ENCODE results near the gene NSUN4.

NSUN4 gene

DNA sequence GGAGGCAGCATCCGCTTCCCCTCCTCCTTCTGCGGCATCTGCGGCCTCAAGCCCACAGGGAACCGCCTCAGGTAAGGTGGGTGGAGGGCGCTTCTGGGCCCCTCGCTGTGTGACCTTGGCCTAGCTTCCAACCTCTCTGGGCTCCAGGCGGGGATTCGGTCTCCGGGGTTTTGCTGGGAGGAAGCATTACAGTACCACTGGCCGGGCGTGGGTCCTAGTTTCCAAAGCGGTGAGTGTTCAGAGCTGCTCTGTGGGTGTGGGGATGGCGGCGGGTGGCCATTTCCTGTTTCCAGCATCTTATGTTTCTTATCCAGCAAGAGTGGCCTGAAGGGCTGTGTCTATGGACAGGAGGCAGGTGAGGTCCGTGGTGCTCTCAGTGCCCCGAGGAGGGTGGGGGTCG lies 65.1 kb downstream of the NSUN4 start:
- DNase-seq (ENCODE audit: low read depth in 2 of 2): no peak

DNA sequence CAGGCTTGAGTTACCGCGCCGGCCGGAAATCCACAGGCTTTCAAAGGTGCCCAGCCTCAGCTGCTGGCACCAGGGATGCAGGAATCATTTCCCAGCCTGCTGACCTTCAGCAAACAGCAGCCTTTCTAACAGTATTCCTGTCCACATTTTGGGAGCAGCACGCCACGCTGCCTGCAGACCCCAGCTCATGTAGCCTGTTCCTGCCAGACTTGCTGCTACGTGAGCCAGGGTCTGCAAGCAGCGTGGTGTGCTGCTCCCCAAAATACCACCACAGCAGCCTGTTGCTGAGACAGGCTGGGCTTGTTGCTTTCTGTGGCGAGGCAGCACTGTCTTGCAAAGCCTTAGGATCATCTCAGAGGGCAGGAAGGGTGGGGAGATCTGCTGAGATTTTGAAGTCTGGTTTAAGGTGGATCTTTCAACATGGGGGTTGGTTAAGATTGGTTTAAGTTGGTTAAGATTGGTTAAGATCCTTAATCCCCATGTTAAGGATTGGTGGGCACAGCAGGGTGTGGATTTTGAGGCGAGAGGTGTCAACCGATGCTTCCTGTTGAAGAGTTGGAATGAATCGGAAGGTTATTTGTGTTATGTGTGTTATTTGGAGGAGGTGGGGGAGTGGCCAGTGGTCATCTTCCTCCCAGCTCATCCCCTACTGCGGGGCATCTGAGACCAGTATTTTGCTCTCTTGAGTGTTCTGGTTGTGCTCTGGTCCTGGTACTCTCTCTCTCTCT lies 66.4 kb downstream of the NSUN4 start:
- DNase-seq (ENCODE audit: low read depth in 2 of 2): no peak

DNA sequence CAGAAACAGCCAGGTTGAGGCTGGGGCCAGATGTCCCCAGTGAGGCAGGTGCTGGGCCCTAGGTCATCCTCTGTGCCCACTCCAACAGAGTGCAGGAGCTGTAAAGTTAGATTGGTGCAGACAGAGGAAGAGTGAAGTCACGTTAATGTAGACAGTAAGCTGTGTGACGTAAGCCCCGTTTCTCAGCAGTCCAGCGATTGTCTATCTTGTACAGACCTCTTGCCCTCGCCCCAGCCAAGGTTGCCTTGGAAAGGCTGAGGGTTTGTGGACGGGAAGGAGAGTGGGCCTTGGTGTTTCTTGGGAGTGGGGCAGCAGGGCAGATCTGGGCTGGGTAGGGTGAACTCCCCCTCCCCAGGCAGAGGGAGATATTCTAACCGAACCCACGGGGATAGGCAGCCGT lies 67.0 kb downstream of the NSUN4 start:
- DNase-seq (ENCODE audit: low read depth in 2 of 2): no peak

DNA sequence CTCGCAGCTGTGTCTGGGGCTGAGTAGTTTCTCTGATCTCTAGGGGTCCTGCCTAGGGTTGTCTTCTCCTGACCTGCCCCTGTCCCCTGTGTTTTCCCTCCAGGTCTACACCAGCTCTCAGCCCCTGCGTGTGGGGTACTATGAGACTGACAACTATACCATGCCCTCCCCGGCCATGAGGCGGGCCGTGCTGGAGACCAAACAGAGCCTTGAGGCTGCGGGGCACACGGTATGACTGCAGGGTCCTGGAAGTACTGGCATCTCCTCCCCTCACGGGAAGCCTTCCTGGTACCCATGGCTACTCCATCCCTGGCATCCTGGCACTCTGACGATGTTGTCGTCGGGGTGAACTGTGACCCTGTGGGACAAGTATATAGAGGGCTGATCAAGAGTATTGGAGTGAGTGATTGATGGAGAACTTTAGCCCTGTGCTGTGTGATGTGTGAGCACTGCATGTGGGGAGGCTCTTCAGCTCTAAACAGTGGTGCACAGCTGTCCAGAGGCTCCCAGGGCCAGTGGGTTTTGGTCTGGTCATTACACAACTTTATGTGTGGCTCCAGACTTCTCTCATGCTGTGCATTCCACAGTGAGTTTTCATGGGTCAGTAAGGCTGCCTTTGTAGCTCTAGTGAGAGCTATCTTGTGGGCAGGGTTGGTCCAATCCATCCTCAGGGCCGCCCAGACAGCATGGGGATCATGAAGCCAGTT lies 67.9 kb downstream of the NSUN4 start:
- no peak for DNase-seq (ENCODE audit: low read depth in 2 of 2)

DNA sequence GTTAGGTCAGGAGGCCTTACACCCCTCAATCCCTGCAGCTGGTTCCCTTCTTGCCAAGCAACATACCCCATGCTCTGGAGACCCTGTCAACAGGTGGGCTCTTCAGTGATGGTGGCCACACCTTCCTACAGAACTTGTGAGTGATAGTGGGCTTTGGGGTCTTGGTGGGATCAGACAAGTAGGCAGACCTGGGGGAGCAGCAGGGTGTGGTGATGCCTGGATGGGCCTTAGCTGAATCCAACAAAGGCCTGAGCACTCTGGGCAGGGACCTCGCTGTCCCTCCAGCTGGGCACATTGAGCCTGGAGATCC lies 68.4 kb downstream of the NSUN4 start:
- no peak for DNase-seq (ENCODE audit: low read depth in 2 of 2)

DNA sequence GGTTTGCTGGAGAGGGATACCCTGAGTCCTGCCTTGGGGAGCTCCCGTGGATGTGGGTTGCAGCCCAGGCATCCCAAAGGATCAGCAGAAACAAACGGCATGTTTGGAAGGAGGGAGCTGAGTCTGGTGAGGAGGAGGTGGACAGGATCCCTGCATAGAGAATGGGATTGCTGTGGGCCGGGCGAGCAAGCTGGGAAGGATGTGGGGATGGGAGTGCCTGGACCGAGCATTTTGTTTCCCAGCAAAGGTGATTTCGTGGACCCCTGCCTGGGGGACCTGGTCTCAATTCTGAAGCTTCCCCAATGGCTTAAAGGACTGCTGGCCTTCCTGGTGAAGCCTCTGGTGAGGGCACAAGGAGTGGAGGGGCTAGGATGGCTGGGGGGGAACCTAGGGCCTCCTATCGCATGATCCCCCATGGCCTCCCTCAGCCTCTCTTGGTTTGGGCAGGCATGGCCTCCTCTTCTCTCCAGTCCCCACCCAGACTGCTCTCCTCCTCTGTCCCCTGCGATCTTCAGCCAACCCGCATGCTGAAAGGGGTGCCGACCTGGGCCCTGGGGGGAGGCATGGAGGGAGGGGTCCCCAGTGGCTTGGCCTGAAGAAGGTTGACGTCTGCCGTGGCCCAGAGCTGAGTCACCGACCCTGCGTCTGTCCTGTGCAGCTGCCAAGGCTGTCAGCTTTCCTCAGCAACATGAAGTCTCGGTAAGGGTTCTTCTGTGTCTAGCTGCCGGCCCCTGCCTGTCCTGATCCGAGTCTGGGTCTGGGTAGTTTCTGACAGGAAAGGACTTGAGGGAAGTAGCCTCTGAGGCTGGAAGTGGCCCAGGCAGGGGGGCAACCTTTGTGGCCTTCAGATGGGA lies 69.8 kb downstream of the NSUN4 start:
- no peak for DNase-seq (ENCODE audit: low read depth in 2 of 2)

DNA sequence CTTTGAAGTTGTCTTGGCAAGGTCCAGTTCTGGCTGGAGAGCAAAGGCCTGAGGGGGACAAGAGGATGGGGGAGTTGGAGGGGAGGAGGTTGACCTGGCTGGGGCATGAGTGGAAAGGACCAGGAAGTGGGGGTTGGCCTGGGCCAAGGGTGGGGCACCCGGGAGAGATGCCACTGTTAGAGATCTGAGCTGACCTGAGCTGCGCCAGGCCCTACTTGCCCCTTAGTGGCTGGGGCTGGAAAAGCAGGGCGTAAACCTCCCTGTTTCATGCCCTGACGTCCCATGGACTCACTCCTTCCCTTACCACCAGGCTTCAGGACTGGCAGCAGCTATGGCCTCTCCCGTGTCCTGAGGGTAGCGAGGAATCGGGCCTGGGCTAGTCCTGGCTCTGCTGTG lies 70.4 kb downstream of the NSUN4 start:
- DNase-seq (ENCODE audit: low read depth in 2 of 2): no peak
